BLaER1 treated with 17β-estradiol and CSF1 and Interleukin-3, amounts not matched to agents 10 nM and 100 nM (cell line): ENCODE results near the gene OGFOD2.

Experiments used
- H3K27ac ChIP-seq, 11 experiments: shearing (Covaris generic); formaldehyde crosslinking; 2 replicates each; pipeline ENCODE4 v1.8.1; 2022
- H3K27me3 ChIP-seq, 11 experiments: shearing (Covaris generic); formaldehyde crosslinking; 2 replicates each; pipeline ENCODE4 v1.8.1; 2022
- H3K36me3 ChIP-seq, 11 experiments: shearing (Covaris generic); formaldehyde crosslinking; 2 replicates each; pipeline ENCODE4 v1.8.1; 2022
- H3K4me1 ChIP-seq, 10 experiments: shearing (Covaris generic); formaldehyde crosslinking; 2 replicates each; pipeline ENCODE4 v1.8.1; 2022
- H3K4me2 ChIP-seq, 11 experiments: shearing (Covaris generic); formaldehyde crosslinking; 2 replicates each; pipeline ENCODE4 v1.8.1; 2022
- H3K4me3 ChIP-seq, 10 experiments: shearing (Covaris generic); formaldehyde crosslinking; 2 replicates each; pipeline ENCODE4 v1.8.1; 2022
- H3K9ac ChIP-seq, 11 experiments: shearing (Covaris generic); formaldehyde crosslinking; 2 replicates each; pipeline ENCODE4 v1.8.1; 2022
- H3K9me3 ChIP-seq, 11 experiments: shearing (Covaris generic); formaldehyde crosslinking; replicated peaks in 1 of 11; 2 replicates each; pipeline ENCODE4 v1.8.1; 2022
- H4K20me1 ChIP-seq, 11 experiments: shearing (Covaris generic); formaldehyde crosslinking; 2 replicates each; pipeline ENCODE4 v1.8.1; 2022
- Cebpa-rat ChIP-seq, 11 experiments: shearing (Covaris generic); IDR thresholded peaks; 2 replicates each; pipeline ENCODE4 v1.8.1; 2022

Gene OGFOD2

DNA sequence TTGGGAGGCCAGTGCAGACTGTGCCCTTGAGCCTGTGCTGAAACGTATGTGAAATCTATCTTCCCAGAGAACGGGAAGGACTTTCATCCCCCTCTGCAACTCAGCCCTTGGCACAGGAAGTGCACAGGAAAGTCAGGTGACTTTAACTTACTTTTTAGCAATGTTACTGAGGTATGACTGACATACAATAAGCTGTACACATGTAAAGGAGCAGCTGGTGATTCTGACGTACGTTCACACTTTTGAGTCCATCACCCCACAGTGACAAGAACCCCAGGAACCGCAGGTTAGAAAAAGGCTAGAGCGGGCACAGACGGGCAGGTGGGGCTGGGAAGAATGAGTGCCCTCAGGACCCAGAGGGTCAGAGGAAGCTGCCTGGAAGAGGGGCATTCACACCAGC lies 53.4 kb downstream of the OGFOD2 start:
- peak overlapping the region in 4 of 11 experiments; percentile 4 to 41 (median 18); a peak in 4 of 22 replicates for H3K9ac ChIP-seq
- H3K4me2 ChIP-seq = peak overlapping the region; percentile 29 to 86 (median 70)
- H4K20me1 ChIP-seq = peaks cover 0 to 26% (median 0%) of the 10 kb centered on the region in 11 experiments; a peak in 3 of 22 replicates
- H3K36me3 ChIP-seq = peaks cover 0 to 35% (median 0%) of the 10 kb centered on the region in 11 experiments; a peak in 6 of 22 replicates
- H3K4me1 ChIP-seq = peaks cover 25 to 75% (median 54%) of the 10 kb centered on the region in 10 experiments
- H3K27me3 ChIP-seq = no peaks in the 10 kb centered on the region
- peak overlapping the region in 3 of 11 experiments; percentile 1 to 32 (median 14); a peak in 2 of 22 replicates for H3K27ac ChIP-seq
- H3K9me3 ChIP-seq = no peaks in the 10 kb centered on the region
- no peak for TF ChIP-seq Cebpa-rat (IDR thresholded peaks at IDR 0.05)
- peak overlapping the region in 1 of 10 experiments; percentile 2; a peak in 2 of 20 replicates for H3K4me3 ChIP-seq

DNA sequence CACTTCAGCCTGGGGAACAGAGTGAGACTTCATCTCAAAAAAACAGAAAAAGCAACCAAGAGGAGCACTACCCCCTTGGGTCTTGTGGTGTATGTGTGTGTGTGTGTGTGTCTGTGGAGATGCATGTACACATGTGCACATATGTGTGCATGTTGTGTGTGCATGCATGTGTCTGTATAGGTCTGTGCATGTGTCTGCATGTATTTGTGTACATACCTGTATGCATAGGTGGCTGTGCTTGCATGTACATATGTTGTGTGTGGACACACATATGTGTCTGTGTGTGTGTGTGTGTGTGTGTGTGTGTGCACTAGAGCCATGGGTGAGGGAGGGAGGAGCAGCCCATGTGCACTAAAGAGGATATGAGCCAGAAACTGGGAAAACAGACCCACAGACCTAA lies 54.5 kb downstream of the OGFOD2 start:
- peaks cover 0 to 26% (median 0%) of the 10 kb centered on the region in 11 experiments; a peak in 3 of 22 replicates for H4K20me1 ChIP-seq
- H3K27me3 ChIP-seq = no peaks in the 10 kb centered on the region
- H3K9ac ChIP-seq = no peak overlapping the region
- no peak overlapping the region for H3K4me3 ChIP-seq
- H3K4me2 ChIP-seq = peak overlapping the region in 8 of 11 experiments; percentile 3 to 86 (median 74); a peak in 10 of 22 replicates
- no peak overlapping the region for H3K27ac ChIP-seq
- TF ChIP-seq Cebpa-rat (IDR thresholded peaks at IDR 0.05) = no peak
- H3K36me3 ChIP-seq = peaks cover 0 to 35% (median 0%) of the 10 kb centered on the region in 11 experiments; a peak in 6 of 22 replicates
- H3K9me3 ChIP-seq = no peaks in the 10 kb centered on the region
- peaks cover 34 to 75% (median 62%) of the 10 kb centered on the region in 10 experiments for H3K4me1 ChIP-seq
